Small intestine (tissue), 7 donors: ENCODE measurements around the gene DIMT1. TPM values are rescaled to one million over a fixed set of nuclear protein-coding genes. Genes with fewer than 3 reads are reported as not detected.

Experiments
- DNase-seq, 2 donors: peaks; one replicate each; pipeline versions ENCODE4 v3.0.0 to v3.0.0-alpha.2; 2013
- FAIRE-seq: peaks from 2 replicates; lab custom pipeline; 2012; peaks lifted over from hg19 to GRCh38; lab: Jason Lieb, UNC
- H3K27ac ChIP-seq, 3 donors: one replicate each; pipeline ENCODE4 v1.5.1; 2013; ENCODE audit warnings: low read length in 2 of 3, mild to moderate bottlenecking in 2 of 3, control low read depth in 1 of 3, inconsistent platforms in 1 of 3, low read depth in 1 of 3, moderate library complexity in 1 of 3
- H3K27me3 ChIP-seq, 3 donors: one replicate each; pipeline ENCODE4 v1.6.1; 2013; ENCODE audit warnings: low read length in 3 of 3, inconsistent platforms in 1 of 3; ENCODE audit not compliant: control insufficient read depth in 3 of 3, insufficient read depth in 3 of 3
- H3K36me3 ChIP-seq, 3 donors: one replicate each; pipeline ENCODE4 v1.6.1; 2013; ENCODE audit warnings: low read length in 3 of 3, inconsistent platforms in 1 of 3, low read depth in 1 of 3, mild to moderate bottlenecking in 1 of 3, moderate library complexity in 1 of 3; ENCODE audit not compliant: control insufficient read depth in 3 of 3, insufficient read depth in 2 of 3
- H3K4me1 ChIP-seq, 3 donors: one replicate each; pipeline ENCODE4 v1.6.1; 2013; ENCODE audit warnings: low read length in 2 of 3, inconsistent platforms in 1 of 3, low read depth in 1 of 3, mild to moderate bottlenecking in 1 of 3, moderate library complexity in 1 of 3; ENCODE audit not compliant: control insufficient read depth in 3 of 3, insufficient read depth in 2 of 3
- H3K4me3 ChIP-seq, 3 donors: one replicate each; pipeline ENCODE4 v1.5.1; 2013; ENCODE audit warnings: low read length in 3 of 3, control low read depth in 1 of 3, inconsistent platforms in 1 of 3, low read depth in 1 of 3, mild to moderate bottlenecking in 1 of 3, moderate library complexity in 1 of 3
- H3K9me3 ChIP-seq, 2 donors: one replicate each; pipeline ENCODE4 v1.6.1; 2013; ENCODE audit warnings: low read depth in 1 of 2, low read length in 1 of 2; ENCODE audit not compliant: control insufficient read depth in 2 of 2, insufficient read depth in 1 of 2
- WGBS, 3 donors: extraction: QIAGEN DNeasy Blood & Tissue Kit; methylation state at CpG; one replicate each; pipeline ENCODE4 v1.1.7; 2013; 5-methylcytosine and 5-hydroxymethylcytosine counted together
- polyA plus RNA-seq, 4 donors: library from polyadenylated mRNA; stranded (reverse) in 3 of 4; unstranded in 1 of 4; fragments of 200-250 nt in 3 of 4; fragments of 120-200 nt in 1 of 4; gene quantifications; one replicate each; pipeline versions ENCODE4 v1.2.1 to v1.2.3, GENCODE V29; 2013
- donor health status: healthy with polysubstance abuse.
- donor health status: control.
- donor health status: control.
- donor health status: Bipolar disorder and iron deficiency.
- donor health status: healthy.

Gene DIMT1
- polyA plus RNA-seq, 4 donors, result 4.9 to 23.7 (median 12.3) TPM

DNA sequence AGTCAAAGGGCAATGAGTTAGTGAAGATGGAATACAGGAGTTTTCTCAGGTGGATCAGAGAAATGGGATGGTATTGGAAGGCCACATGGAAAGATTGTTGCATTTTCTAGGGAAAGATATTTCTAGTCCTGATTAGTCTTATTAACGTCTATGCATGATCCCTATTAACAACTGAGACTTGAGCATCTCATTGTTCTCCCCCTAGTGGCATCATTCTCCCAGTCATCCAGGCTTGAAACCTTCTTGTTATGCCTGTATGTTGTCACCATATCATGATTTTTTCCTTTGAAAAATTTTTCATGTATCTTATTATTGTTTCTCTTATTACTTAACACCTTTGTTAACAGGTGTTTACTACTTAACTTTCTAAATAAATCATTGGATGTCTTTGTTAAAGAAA, 63.3 kb downstream of the DIMT1 start:
- Histone ChIP-seq H3K27ac (no peak overlapping the region), H3K27me3 (no peaks in the 10 kb centered on the region), H3K36me3 (peaks cover 0 to 9% (median 0%) of the 10 kb centered on the region in 3 donors), H3K4me1 (no peaks in the 10 kb centered on the region), H3K9me3 (no peaks in the 10 kb centered on the region), H3K4me3 (no peak overlapping the region)
- DNase-seq (peak; percentile 28 to 32), FAIRE-seq (no peak)
- 0 to 6% (median 0%) methylated on average over 1 of the region's 1 CpG for WGBS, 3 donors

Other genes with a start within 250 kb of the DIMT1 start
- gene KIF2A, start 97.7 kb downstream of the DIMT1 start, polyA plus RNA-seq, result 10 to 100 TPM; 10.8 to 34.9 (median 12.9) TPM
- gene IPO11, start 8.9 kb upstream of the DIMT1 start, polyA plus RNA-seq, result 10 to 100 TPM in 2 of 4 donors, 1 to 10 TPM in 2; 4.7 to 19.6 (median 10.9) TPM
- 1 to 10 TPM in 3 of 4 donors, not detected in 1; 1.4 to 4.9 (median 3.0) TPM for gene LRRC70, start 174.9 kb upstream of the DIMT1 start, polyA plus RNA-seq